ENCODE measurements around the gene TRO. TPM values are rescaled to one million over a fixed set of nuclear protein-coding genes. Genes with fewer than 3 reads are reported as not detected.
A peak's percentile ranks its signal among the peaks of the same experiment; 100 is the strongest.

Gene TRO
- total and polyA plus RNA-seq, 9 donors = 18.7 to 56.6 (median 37.3) TPM

DNA sequence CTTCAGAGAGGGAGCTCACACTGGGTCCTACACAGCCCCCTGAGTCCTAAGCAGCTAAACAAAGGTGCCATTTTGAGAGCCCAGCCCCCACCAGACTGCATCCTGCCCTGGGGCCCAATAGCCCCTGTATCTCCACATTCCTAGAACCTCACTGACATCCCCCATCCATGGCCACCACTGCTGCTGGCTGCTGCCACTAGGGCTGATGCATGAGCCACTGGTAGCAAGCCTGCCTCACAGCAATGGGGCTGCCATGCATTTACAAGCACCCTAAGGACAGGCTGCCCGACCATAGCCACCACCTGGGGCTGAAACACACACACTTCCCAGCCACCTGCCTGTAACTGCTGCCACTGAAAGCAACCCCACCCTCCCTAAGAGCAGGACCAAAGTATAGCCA, 26.5 kb upstream of the TRO start:
- 31 to 64% (median 49%) methylated on average over 1 of the region's 1 CpG for WGBS, 3 donors
- no peak overlapping the region for H3K27ac ChIP-seq
- no peaks in the 10 kb centered on the region for H3K27me3 ChIP-seq
- intact Hi-C loops (cut with DNase I) = no loop called here
- TF ChIP-seq, protein P1, sequence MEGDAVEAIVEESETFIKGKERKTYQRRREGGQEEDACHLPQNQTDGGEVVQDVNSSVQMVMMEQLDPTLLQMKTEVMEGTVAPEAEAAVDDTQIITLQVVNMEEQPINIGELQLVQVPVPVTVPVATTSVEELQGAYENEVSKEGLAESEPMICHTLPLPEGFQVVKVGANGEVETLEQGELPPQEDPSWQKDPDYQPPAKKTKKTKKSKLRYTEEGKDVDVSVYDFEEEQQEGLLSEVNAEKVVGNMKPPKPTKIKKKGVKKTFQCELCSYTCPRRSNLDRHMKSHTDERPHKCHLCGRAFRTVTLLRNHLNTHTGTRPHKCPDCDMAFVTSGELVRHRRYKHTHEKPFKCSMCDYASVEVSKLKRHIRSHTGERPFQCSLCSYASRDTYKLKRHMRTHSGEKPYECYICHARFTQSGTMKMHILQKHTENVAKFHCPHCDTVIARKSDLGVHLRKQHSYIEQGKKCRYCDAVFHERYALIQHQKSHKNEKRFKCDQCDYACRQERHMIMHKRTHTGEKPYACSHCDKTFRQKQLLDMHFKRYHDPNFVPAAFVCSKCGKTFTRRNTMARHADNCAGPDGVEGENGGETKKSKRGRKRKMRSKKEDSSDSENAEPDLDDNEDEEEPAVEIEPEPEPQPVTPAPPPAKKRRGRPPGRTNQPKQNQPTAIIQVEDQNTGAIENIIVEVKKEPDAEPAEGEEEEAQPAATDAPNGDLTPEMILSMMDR (IDR thresholded peaks at IDR 0.05) = no peak
- peaks cover 0 to 6% of the 10 kb centered on the region in 2 donors for H3K9me3 ChIP-seq
- DNase-seq = no peak
- H3K36me3 ChIP-seq = no peaks in the 10 kb centered on the region
- H3K4me1 ChIP-seq (ENCODE audit: insufficient read depth) = no peaks in the 10 kb centered on the region
- H3K4me3 ChIP-seq = no peak overlapping the region

GRCh38 chrX:54909941-54910340, 10.7 kb upstream of the TRO start:
- TF ChIP-seq POLR2A (IDR thresholded peaks at IDR 0.05) = no peak
- TF ChIP-seq EP300 (IDR thresholded peaks at IDR 0.05) = no peak
- TF ChIP-seq, protein P1 (IDR thresholded peaks at IDR 0.05) = no peak
- no peaks in the 10 kb centered on the region for H3K27me3 ChIP-seq
- intact Hi-C loops (cut with DNase I) = no loop called here
- no peaks in the 10 kb centered on the region for H3K36me3 ChIP-seq
- H3K27ac ChIP-seq = no peak overlapping the region
- H3K9me3 ChIP-seq = no peaks in the 10 kb centered on the region
- no peaks in the 10 kb centered on the region for H3K4me1 ChIP-seq (ENCODE audit: insufficient read depth)
- no peak overlapping the region for H3K4me3 ChIP-seq
- DNase-seq = no peak

GRCh38 chrX:54921427-54922021, 900 bp downstream of the TRO start:
- Histone ChIP-seq H3K27ac (peak overlapping the region in 1 of 2 donors; percentile 52), H3K4me1 (ENCODE audit: insufficient read depth) (no peaks in the 10 kb centered on the region), H3K27me3 (no peaks in the 10 kb centered on the region), H3K4me3 (peak overlapping the region; percentile 38), H3K36me3 (no peaks in the 10 kb centered on the region), H3K9me3 (no peaks in the 10 kb centered on the region)
- intact Hi-C loops (cut with DNase I) = no loop called here
- WGBS, 3 donors = 31 to 37% (median 36%) methylated on average over 29 of the region's 29 CpGs
- TF ChIP-seq EP300 (IDR thresholded peaks at IDR 0.05) (no peak), POLR2A (IDR thresholded peaks at IDR 0.05) (no peak)
- TF ChIP-seq, protein P1 (IDR thresholded peaks at IDR 0.05) = no peak
- DNase-seq = peak; percentile 68 to 79 (median 75)

GRCh38 chrX:54922547-54922946, 1.9 kb downstream of the TRO start:
- Histone ChIP-seq H3K4me3 (no peak overlapping the region), H3K4me1 (ENCODE audit: insufficient read depth) (no peaks in the 10 kb centered on the region), H3K27ac (no peak overlapping the region), H3K27me3 (no peaks in the 10 kb centered on the region), H3K36me3 (no peaks in the 10 kb centered on the region), H3K9me3 (no peaks in the 10 kb centered on the region)
- TF ChIP-seq EP300 (IDR thresholded peaks at IDR 0.05) = no peak
- TF ChIP-seq POLR2A (IDR thresholded peaks at IDR 0.05) = no peak
- TF ChIP-seq, protein P1 (IDR thresholded peaks at IDR 0.05) = no peak
- intact Hi-C loops (cut with DNase I) = no loop called here
- WGBS, 3 donors = 70 to 80% (median 75%) methylated on average over 3 of the region's 3 CpGs
- DNase-seq = no peak
